Measurements from ENCODE around the gene GRID1. TPM values are rescaled to one million over a fixed set of nuclear protein-coding genes. Genes with fewer than 3 reads are reported as not detected.

GRID1 gene
- total RNA-seq, 1 donor from 2014 or later = not detected

GRCh38 chr10:86223256-86223655 is 143.3 kb downstream of the GRID1 start:
- H3K9me3 Mint-ChIP-seq = no peaks in the 10 kb centered on the region
- no peaks in the 10 kb centered on the region for H3K4me1 Mint-ChIP-seq
- ChIA-PET POLR2A (no interaction called here), CTCF (no interaction called here)
- intact Hi-C loops (cut with micrococcal nuclease) = no loop called here
- DNase-seq (no peak), ATAC-seq (ENCODE audit: low read depth) (no peak)
- TF ChIP-seq CTCF (IDR thresholded peaks at IDR 0.05) = no peak
- no peak overlapping the region for H3K27ac Mint-ChIP-seq
- H3K36me3 Mint-ChIP-seq (ENCODE audit: low read depth) = no peaks in the 10 kb centered on the region
- no peak overlapping the region for H3K4me3 Mint-ChIP-seq
- H3K27me3 Mint-ChIP-seq = peaks cover 10% of the 10 kb centered on the region

GRCh38 chr10:86222687-86223086 is 143.9 kb downstream of the GRID1 start:
- CTCF ChIA-PET = no interaction called here

GRCh38 chr10:86222336-86222650 is 144.3 kb downstream of the GRID1 start:
- no peak overlapping the region for H3K27ac Mint-ChIP-seq
- no peaks in the 10 kb centered on the region for H3K4me1 Mint-ChIP-seq
- no peak overlapping the region for H3K4me3 Mint-ChIP-seq
- H3K36me3 Mint-ChIP-seq (ENCODE audit: low read depth) = no peaks in the 10 kb centered on the region
- DNase-seq (no peak), ATAC-seq (ENCODE audit: low read depth) (no peak)
- POLR2A ChIA-PET = no interaction called here
- intact Hi-C loops (cut with micrococcal nuclease) = no loop called here
- CTCF ChIA-PET = no interaction called here
- no peak for TF ChIP-seq CTCF (IDR thresholded peaks at IDR 0.05)
- H3K27me3 Mint-ChIP-seq = peaks cover 10% of the 10 kb centered on the region
- no peaks in the 10 kb centered on the region for H3K9me3 Mint-ChIP-seq

More at GRCh38 chr10:86222687-86223086, 143.9 kb downstream of the GRID1 start:
- Mint-ChIP-seq H3K36me3 (ENCODE audit: low read depth) (no peaks in the 10 kb centered on the region), H3K4me1 (no peaks in the 10 kb centered on the region), H3K9me3 (no peaks in the 10 kb centered on the region), H3K27me3 (peaks cover 10% of the 10 kb centered on the region), H3K27ac (no peak overlapping the region), H3K4me3 (no peak overlapping the region)
- POLR2A ChIA-PET = no interaction called here
- no peak for DNase-seq
- ATAC-seq (ENCODE audit: low read depth) = no peak
- TF ChIP-seq CTCF (IDR thresholded peaks at IDR 0.05) = no peak
- intact Hi-C loops (cut with micrococcal nuclease) = no loop called here

GRCh38 chr10:86221442-86222335 is 144.9 kb downstream of the GRID1 start:
- intact Hi-C loops (cut with micrococcal nuclease) = no loop called here

GRCh38 chr10:86220626-86221025 is 146.0 kb downstream of the GRID1 start:
- CTCF ChIA-PET = no interaction called here
- Mint-ChIP-seq H3K9me3 (no peaks in the 10 kb centered on the region), H3K27me3 (peaks cover 5% of the 10 kb centered on the region), H3K36me3 (ENCODE audit: low read depth) (no peaks in the 10 kb centered on the region), H3K4me3 (no peak overlapping the region), H3K4me1 (no peaks in the 10 kb centered on the region), H3K27ac (no peak overlapping the region)
- POLR2A ChIA-PET = no interaction called here
- intact Hi-C loops (cut with micrococcal nuclease) = no loop called here
- DNase-seq (no peak), ATAC-seq (ENCODE audit: low read depth) (no peak)
- TF ChIP-seq CTCF (IDR thresholded peaks at IDR 0.05) = no peak

More at GRCh38 chr10:86221442-86222335, 144.9 kb downstream of the GRID1 start:
- Mint-ChIP-seq H3K4me3 (no peak overlapping the region), H3K27me3 (peaks cover 7% of the 10 kb centered on the region), H3K9me3 (no peaks in the 10 kb centered on the region), H3K36me3 (ENCODE audit: low read depth) (no peaks in the 10 kb centered on the region), H3K27ac (no peak overlapping the region), H3K4me1 (no peaks in the 10 kb centered on the region)
- ATAC-seq (ENCODE audit: low read depth) = no peak
- DNase-seq = no peak
- ChIA-PET POLR2A (no interaction called here), CTCF (no interaction called here)
- TF ChIP-seq CTCF (IDR thresholded peaks at IDR 0.05) = no peak

Data from activated B cell treated with CpG ODN at 0.5 μM for 24 hours (primary cell).